Thyroid gland (tissue), 4 donors: ENCODE measurements around the gene SLC15A5.

Experiments used
- POLR2A ChIP-seq, 2 donors: fragments of 450-650 bp; IDR thresholded peaks; one replicate each; pipeline ENCODE4 v1.6.1; 2017; ENCODE audit warnings: antibody characterized with exemption in 2 of 2, mild to moderate bottlenecking in 2 of 2, moderate library complexity in 1 of 2
- TF ChIP-seq, protein P1 (sequence below), 6 experiments: fragments of 200-600 bp in 3 of 6; fragments of 450-650 bp in 3 of 6; sonication (generic) in 3 of 6; IDR thresholded peaks; one replicate each; pipeline ENCODE4 v1.5.1; 2016 to 2019; ENCODE audit warnings: antibody characterized with exemption in 6 of 6, mild to moderate bottlenecking in 2 of 6, inconsistent platforms in 1 of 6, moderate library complexity in 1 of 6

DNA sequence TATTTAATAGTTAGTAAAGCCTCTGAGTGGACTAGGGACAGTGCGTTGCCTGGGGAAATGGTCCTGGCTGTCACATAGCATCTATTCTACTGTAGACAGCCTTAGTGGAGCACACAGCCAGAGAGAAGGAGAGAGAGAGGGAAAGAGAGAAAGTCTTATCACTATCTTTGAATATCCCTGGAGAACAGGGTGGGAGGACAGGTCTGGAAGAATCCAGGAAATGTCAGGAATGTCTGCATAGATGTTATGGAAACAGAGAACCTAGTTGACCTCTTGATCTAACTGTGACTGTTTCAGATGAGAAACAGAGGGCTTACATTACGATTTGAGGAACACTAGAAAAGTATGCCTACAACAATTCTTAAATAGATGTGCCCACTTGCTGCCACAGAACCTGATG is 92.8 kb downstream of the SLC15A5 start:
- TF ChIP-seq, protein P1, sequence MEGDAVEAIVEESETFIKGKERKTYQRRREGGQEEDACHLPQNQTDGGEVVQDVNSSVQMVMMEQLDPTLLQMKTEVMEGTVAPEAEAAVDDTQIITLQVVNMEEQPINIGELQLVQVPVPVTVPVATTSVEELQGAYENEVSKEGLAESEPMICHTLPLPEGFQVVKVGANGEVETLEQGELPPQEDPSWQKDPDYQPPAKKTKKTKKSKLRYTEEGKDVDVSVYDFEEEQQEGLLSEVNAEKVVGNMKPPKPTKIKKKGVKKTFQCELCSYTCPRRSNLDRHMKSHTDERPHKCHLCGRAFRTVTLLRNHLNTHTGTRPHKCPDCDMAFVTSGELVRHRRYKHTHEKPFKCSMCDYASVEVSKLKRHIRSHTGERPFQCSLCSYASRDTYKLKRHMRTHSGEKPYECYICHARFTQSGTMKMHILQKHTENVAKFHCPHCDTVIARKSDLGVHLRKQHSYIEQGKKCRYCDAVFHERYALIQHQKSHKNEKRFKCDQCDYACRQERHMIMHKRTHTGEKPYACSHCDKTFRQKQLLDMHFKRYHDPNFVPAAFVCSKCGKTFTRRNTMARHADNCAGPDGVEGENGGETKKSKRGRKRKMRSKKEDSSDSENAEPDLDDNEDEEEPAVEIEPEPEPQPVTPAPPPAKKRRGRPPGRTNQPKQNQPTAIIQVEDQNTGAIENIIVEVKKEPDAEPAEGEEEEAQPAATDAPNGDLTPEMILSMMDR (IDR thresholded peaks at IDR 0.05), result no peak
- TF ChIP-seq POLR2A (IDR thresholded peaks at IDR 0.05), result no peak
